Measurements from ENCODE around the gene SLC39A12. TPM values are rescaled to one million over a fixed set of nuclear protein-coding genes. Genes with fewer than 3 reads are reported as not detected.
A peak's percentile ranks its signal among the peaks of the same experiment; 100 is the strongest.

SLC39A12 gene
- total and polyA plus RNA-seq, 2 of the 13 experiments (the other 11 are each of a cell fraction or from before 2014, with no cell fraction given): not detected

- TF ChIP-seq, protein P1, sequence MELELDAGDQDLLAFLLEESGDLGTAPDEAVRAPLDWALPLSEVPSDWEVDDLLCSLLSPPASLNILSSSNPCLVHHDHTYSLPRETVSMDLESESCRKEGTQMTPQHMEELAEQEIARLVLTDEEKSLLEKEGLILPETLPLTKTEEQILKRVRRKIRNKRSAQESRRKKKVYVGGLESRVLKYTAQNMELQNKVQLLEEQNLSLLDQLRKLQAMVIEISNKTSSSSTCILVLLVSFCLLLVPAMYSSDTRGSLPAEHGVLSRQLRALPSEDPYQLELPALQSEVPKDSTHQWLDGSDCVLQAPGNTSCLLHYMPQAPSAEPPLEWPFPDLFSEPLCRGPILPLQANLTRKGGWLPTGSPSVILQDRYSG (CRISPR knock-in tag; IDR thresholded peaks at IDR 0.05): no peak
- TF ChIP-seq ZNF382 (CRISPR knock-in tag; IDR thresholded peaks at IDR 0.05; ENCODE audit: borderline replicate concordance): no peak
Measured at GRCh38 chr10:17984056-17984455, 32.3 kb downstream of the SLC39A12 start (continued).

- Histone ChIP-seq H3K9me3 (ENCODE audit: low read length) (no peaks in the 10 kb centered on the region), H3K4me2 (ENCODE audit: low read depth, low read length) (no peak overlapping the region), H2AFZ (ENCODE audit: low read length) (no peak overlapping the region), H4K20me1 (ENCODE audit: insufficient read depth, low read length) (no peaks in the 10 kb centered on the region), H3K79me2 (ENCODE audit: insufficient read depth, low read length) (no peaks in the 10 kb centered on the region), H3K4me3 (replicated peaks in 1 of 3; ENCODE audit: insufficient read depth in 1 of 3, low read depth in 2 of 3, low read length in 3 of 3) (no peak overlapping the region), H3K9ac (ENCODE audit: insufficient read depth, low read depth, low read length) (no peak overlapping the region), H3K27me3 (ENCODE audit: control insufficient read depth in 1 of 2, insufficient read depth in 2 of 2, low read length in 2 of 2) (peaks cover 0 to 7% of the 10 kb centered on the region in 2 experiments; a peak in 1 of 5 replicates), H3K27ac (ENCODE audit: extremely low read length, insufficient read depth, low read length) (no peak overlapping the region), H3K36me3 (replicated peaks in 1 of 2; ENCODE audit: control insufficient read depth in 1 of 2, insufficient read depth in 2 of 2, low read length in 2 of 2) (no peaks in the 10 kb centered on the region), H3K4me1 (ENCODE audit: insufficient read depth, low read length) (no peaks in the 10 kb centered on the region)
- ATAC-seq: no peak
- in situ Hi-C loops (cut with HindIII; ENCODE audit: extremely low pct_ligation_motif_present, low pct_unique_long_range_greater_than_20kb): no loop called here
- POLR2A ChIA-PET: no interaction called here
- intact Hi-C loops (cut with micrococcal nuclease; ENCODE audit: unreplicated experiment): no loop called here
- TF ChIP-seq REST (IDR thresholded peaks at IDR 0.05; ENCODE audit: borderline replicate concordance in 1 of 2, low read depth in 1 of 2, low read length in 2 of 2) (no peak), SMAD3 (CRISPR knock-in tag; IDR thresholded peaks at IDR 0.05) (no peak), ZNF577 (CRISPR knock-in tag; IDR thresholded peaks at IDR 0.05; ENCODE audit: borderline replicate concordance, low read depth) (no peak), CEBPB (IDR thresholded peaks at IDR 0.05; ENCODE audit: borderline replicate concordance, low read depth, low read length) (peak; percentile 65; the same call in 1 of the 2 replicates)
- no peak for FAIRE-seq
- CTCF ChIA-PET (ENCODE audit: low intra/inter-chr PET ratio, low total read pairs): no interaction called here
- BruUV-seq (replicated peaks): no TSS peak
- no peak for DNase-seq (ENCODE audit: low spot score)
- 21% methylated on average over 4 of the region's 4 CpGs for WGBS (ENCODE audit: low lambda C conversion rate)
Measured at GRCh38 chr10:17984563-17984962, 32.8 kb downstream of the SLC39A12 start.

Measured in HepG2 (cell line).